ENCODE results near the gene CATSPERB.

Gene CATSPERB

DNA sequence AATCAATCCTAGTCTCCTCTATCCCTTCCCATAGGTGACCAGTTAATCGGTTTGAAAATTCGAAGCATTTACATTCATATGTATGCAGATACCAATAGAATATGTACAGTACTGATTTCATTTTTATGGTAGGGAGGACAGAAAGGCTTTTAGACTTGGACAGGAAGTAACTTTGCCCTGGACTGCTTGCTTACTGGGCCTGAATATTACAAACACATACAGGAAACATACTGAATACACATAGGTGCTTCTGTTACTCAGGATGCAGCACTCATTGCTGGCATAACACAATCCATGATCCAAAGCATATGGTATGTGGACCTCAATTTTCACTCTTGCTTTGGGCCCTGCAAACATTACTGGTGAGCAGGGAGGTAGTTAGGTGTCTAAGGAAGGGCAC, 71.1 kb downstream of the CATSPERB start:
- CTCF ChIA-PET: no interaction called here
- DNase-seq (ENCODE audit: low read depth, low spot score): no peak

DNA sequence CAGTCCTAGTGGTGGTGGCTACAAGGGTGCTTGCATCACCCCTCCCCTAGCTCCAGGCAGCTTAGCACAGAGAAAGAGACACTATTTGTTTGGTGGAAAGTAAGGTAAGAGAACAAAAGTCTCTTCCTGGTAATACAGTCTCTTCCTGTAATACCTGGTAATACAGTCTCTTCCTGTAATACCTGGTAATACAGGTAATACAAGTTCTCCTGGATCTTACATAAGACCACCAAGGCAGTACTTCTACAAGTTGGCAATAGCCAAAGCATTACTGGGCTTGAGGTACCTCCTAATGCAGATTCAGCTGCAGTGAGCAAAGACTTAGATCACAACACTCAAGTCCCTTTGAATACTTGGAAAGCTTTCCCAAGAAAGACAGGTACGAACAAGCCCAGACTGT, 77.0 kb downstream of the CATSPERB start:
- H3K4me3 ChIP-seq (ENCODE audit: low read depth, low read length): no peak overlapping the region
- no peak for DNase-seq (ENCODE audit: low read depth, low spot score)
- POLR2A ChIA-PET: no interaction called here
- TF ChIP-seq, protein P1, sequence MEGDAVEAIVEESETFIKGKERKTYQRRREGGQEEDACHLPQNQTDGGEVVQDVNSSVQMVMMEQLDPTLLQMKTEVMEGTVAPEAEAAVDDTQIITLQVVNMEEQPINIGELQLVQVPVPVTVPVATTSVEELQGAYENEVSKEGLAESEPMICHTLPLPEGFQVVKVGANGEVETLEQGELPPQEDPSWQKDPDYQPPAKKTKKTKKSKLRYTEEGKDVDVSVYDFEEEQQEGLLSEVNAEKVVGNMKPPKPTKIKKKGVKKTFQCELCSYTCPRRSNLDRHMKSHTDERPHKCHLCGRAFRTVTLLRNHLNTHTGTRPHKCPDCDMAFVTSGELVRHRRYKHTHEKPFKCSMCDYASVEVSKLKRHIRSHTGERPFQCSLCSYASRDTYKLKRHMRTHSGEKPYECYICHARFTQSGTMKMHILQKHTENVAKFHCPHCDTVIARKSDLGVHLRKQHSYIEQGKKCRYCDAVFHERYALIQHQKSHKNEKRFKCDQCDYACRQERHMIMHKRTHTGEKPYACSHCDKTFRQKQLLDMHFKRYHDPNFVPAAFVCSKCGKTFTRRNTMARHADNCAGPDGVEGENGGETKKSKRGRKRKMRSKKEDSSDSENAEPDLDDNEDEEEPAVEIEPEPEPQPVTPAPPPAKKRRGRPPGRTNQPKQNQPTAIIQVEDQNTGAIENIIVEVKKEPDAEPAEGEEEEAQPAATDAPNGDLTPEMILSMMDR (IDR thresholded peaks at IDR 0.05; ENCODE audit: insufficient read depth, low read length, missing control alignments): no peak
- CTCF ChIA-PET: no interaction called here

More for the DNA sequence above, 71.1 kb downstream of the CATSPERB start:
- POLR2A ChIA-PET: no interaction called here
- no peak overlapping the region for H3K4me3 ChIP-seq (ENCODE audit: low read depth, low read length)
- TF ChIP-seq, protein P1 (IDR thresholded peaks at IDR 0.05; ENCODE audit: insufficient read depth, low read length, missing control alignments): no peak

DNA sequence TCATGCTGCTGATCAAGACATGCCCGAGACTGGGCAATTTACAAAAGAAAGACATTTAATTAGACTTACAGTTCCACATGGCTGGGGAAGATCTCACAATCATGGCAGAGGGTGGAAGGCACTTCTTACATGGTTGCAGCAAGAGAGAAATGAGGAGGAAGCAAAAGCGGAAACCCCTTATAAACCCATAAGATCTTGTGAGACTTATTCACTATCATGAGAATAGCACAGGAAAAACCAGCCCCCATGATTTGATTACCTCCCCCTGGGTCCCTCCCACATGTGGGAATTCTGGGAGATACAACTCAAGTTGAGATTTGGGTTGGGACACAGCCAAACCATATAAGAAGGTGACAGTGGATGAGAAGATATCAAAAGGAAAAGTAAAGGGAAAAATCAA, 78.4 kb downstream of the CATSPERB start:
- DNase-seq (ENCODE audit: low read depth, low spot score): no peak
- POLR2A ChIA-PET: no interaction called here
- TF ChIP-seq, protein P1 (IDR thresholded peaks at IDR 0.05; ENCODE audit: insufficient read depth, low read length, missing control alignments): no peak
- CTCF ChIA-PET: no interaction called here
- no peak overlapping the region for H3K4me3 ChIP-seq (ENCODE audit: low read depth, low read length)

DNA sequence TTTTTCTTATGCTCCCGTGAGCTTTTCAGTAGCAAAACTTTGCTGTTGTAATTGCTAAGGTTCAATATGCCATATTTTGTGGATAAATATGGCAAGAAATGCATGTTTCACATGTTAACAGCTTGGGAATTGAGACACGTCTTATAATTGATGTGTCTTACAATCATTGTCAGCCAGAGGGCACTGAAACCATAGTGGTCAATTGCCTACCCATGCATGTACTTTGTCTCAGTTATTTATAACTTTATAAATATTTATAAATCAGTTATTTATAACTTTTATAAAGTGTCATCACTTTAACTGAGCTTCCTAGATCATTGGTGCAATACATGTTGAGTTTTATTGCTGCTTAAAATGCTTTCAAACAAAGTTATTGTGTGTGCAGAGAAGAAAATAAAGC, 82.0 kb downstream of the CATSPERB start:
- ChIA-PET CTCF (interaction anchor here (0.7 to 2.8 kb wide), 8 partner anchors 9 to 456 kb away, joined by 3 to 17 read pairs (median 4); partner anchors contain the start of gene ATXN3), POLR2A (interaction anchor here (0.6 kb wide), 1 partner anchor 309 kb away, joined by 3 read pairs; no protein-coding TSS in a partner anchor)
- no peak overlapping the region for H3K4me3 ChIP-seq (ENCODE audit: low read depth, low read length)
- DNase-seq (ENCODE audit: low read depth, low spot score): no peak
- TF ChIP-seq, protein P1 (IDR thresholded peaks at IDR 0.05; ENCODE audit: insufficient read depth, low read length, missing control alignments): peak; percentile 9

DNA sequence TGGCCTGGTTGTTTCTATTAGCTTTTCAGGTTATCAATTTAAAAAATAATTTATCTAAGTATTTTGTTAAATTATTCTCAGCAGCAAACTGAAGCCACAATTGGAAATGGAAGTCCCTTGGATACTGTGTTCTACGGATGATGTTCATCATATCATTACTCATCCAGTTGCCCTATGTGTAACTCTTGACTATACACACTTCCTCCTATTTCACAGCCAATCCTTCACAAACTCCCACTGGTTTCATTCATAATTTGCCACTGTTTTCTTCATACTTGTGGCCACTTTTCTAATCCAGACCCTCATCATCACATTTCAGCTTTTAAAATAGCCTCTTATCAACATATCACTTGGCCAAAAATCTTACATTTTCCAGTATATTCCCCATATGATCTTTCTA, 84.0 kb downstream of the CATSPERB start:
- POLR2A ChIA-PET: no interaction called here
- CTCF ChIA-PET: interaction anchor here (0.6 to 2.8 kb wide), 4 partner anchors 12 to 349 kb away, joined by 3 to 17 read pairs (median 4); no protein-coding TSS in a partner anchor
- TF ChIP-seq, protein P1 (IDR thresholded peaks at IDR 0.05; ENCODE audit: insufficient read depth, low read length, missing control alignments): no peak
- DNase-seq (ENCODE audit: low read depth, low spot score): no peak
- no peak overlapping the region for H3K4me3 ChIP-seq (ENCODE audit: low read depth, low read length)

DNA sequence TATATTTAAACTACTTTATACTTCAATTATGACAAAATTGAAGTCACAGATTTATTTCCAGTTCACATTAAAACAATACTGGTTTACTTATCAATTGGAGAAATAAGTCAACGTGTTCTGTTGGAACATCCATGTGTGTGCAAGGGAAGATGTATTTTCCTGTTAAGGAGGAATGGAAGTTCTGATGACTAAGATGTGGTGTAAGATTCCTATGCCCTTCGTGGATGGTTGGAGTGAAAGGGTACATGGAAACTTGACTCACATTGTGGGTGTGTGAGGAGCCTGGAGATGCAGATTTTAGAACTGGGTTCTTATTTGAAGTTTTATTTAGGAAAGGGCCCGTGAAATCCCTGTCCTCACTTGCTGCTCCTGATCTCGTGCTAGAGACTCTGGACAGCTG, 95.3 kb downstream of the CATSPERB start:
- POLR2A ChIA-PET: no interaction called here
- CTCF ChIA-PET: no interaction called here
- no peak for DNase-seq (ENCODE audit: low read depth, low spot score)
- H3K4me3 ChIP-seq (ENCODE audit: low read depth, low read length): no peak overlapping the region
- TF ChIP-seq, protein P1 (IDR thresholded peaks at IDR 0.05; ENCODE audit: insufficient read depth, low read length, missing control alignments): no peak
